Thoracic aorta (tissue), 2 donors: ENCODE results near the gene CRYBG2. TPM values are rescaled to one million over a fixed set of nuclear protein-coding genes. Genes with fewer than 3 reads are reported as not detected.

Source experiments
- ATAC-seq: fragments of 150-250 bp; one replicate; pipeline ENCODE4 v1.8.0; 2017; ENCODE audit warnings: low read depth; ENCODE audit not compliant: insufficient number of reproducible peaks, low FRiP score
- DNase-seq: peaks from one replicate; pipeline ENCODE4 v3.0.0-alpha.2; 2020; ENCODE audit warnings: low spot score
- H3K27ac ChIP-seq, 2 donors: fragments of 200-600 bp; sonication (generic); 1 replicate in 1 of 2; 2 replicates in 1 of 2; pipeline ENCODE4 v1.5.1; 2016; ENCODE audit warnings: mild to moderate bottlenecking in 2 of 2, moderate library complexity in 2 of 2
- H3K27me3 ChIP-seq: fragments of 200-600 bp; sonication (generic); replicated peaks from 2 replicates; pipeline ENCODE4 v1.6.0; 2016; ENCODE audit warnings: mild to moderate bottlenecking; ENCODE audit not compliant: insufficient read depth
- H3K36me3 ChIP-seq: fragments of 200-600 bp; sonication (generic); one replicate; pipeline ENCODE4 v1.5.1; 2016
- H3K4me1 ChIP-seq, 2 donors: fragments of 200-600 bp; sonication (generic); 1 replicate in 1 of 2; 2 replicates in 1 of 2; pipeline versions ENCODE4 v1.5.1 to v1.6.0; 2016; ENCODE audit warnings: low read depth in 2 of 2, mild to moderate bottlenecking in 1 of 2; ENCODE audit not compliant: control insufficient read depth in 1 of 2
- H3K4me3 ChIP-seq: fragments of 200-600 bp; sonication (generic); 2 replicates; pipeline ENCODE4 v1.5.1; 2016; ENCODE audit warnings: mild to moderate bottlenecking
- H3K9me3 ChIP-seq: fragments of 200-600 bp; sonication (generic); 2 replicates; pipeline ENCODE4 v1.5.1; 2016
- total RNA-seq, 2 donors: library from RNA; depleted of rRNA; stranded (reverse); fragments of >200 nt; gene quantifications; one replicate each; pipeline versions ENCODE4 v1.1.0 to v1.2.3, GENCODE V29; 2016
- TF ChIP-seq, protein P1 (sequence below): fragments of 200-600 bp; sonication (generic); IDR thresholded peaks from one replicate; pipeline ENCODE4 v1.5.1; 2019; ENCODE audit warnings: antibody characterized with exemption

Gene CRYBG2
- total RNA-seq, 2 donors from 2014 or later = not detected

DNA sequence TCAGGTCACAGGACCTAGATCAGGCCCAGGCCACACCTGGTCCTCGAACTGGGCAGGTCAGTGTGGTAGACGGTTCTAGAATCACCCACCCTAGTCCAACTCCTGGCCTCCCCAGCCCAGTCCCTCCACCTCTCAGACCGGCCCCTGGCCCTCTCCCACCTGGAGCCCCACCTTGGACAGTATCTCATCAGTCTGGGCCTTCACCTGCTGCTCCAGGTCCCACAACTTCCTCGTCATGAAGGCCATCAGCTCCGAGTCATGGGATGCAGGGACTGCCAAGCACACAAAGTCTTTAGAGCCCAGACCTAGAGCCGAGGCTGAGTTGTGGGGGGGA lies 56.2 kb downstream of the CRYBG2 start:
- Histone ChIP-seq H3K4me1 (no peaks in the 10 kb centered on the region), H3K27me3 (no peaks in the 10 kb centered on the region), H3K9me3 (no peaks in the 10 kb centered on the region), H3K27ac (no peak overlapping the region), H3K4me3 (no peak overlapping the region), H3K36me3 (peaks cover 2% of the 10 kb centered on the region)
- TF ChIP-seq, protein P1, sequence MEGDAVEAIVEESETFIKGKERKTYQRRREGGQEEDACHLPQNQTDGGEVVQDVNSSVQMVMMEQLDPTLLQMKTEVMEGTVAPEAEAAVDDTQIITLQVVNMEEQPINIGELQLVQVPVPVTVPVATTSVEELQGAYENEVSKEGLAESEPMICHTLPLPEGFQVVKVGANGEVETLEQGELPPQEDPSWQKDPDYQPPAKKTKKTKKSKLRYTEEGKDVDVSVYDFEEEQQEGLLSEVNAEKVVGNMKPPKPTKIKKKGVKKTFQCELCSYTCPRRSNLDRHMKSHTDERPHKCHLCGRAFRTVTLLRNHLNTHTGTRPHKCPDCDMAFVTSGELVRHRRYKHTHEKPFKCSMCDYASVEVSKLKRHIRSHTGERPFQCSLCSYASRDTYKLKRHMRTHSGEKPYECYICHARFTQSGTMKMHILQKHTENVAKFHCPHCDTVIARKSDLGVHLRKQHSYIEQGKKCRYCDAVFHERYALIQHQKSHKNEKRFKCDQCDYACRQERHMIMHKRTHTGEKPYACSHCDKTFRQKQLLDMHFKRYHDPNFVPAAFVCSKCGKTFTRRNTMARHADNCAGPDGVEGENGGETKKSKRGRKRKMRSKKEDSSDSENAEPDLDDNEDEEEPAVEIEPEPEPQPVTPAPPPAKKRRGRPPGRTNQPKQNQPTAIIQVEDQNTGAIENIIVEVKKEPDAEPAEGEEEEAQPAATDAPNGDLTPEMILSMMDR = no peak
- ATAC-seq (no peak), DNase-seq (no peak)

DNA sequence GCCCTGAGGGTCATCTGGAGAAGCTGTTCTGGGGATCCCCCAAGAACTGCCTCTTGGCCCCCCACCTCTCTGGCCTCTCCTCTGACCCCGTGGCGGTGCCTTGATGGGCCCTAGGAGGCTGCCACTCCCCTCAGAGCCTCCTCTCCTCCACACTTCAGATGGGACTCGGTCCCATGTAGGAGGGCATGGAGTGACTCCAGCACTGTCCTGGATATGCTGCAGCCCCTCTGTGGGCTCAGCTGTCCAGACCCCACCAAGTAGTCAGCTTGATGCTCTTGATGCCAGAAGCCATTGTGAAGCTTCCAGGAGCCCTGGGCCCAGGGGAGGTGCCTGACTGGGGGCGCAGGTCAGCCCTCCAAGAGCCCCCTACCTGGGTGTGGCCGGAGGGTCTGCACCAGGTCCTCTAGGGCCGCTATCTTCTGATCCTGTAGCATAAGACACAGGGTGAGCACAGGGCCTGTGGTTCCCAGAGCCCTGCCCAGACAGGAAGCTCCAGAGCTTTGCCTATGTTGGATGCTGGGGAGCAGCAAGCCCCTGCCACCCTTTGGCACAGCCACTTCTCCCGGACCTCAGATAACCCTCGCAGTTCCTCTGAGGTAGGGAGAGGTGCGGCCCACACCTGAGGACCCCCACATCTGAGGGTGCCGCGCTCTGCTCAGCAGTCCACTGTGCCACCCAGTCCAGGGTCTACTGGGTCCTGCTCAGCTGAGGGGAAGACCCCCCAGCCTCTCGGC lies 56.7 kb downstream of the CRYBG2 start:
- H3K27me3 ChIP-seq = no peaks in the 10 kb centered on the region
- H3K36me3 ChIP-seq = peaks cover 2% of the 10 kb centered on the region
- H3K9me3 ChIP-seq = no peaks in the 10 kb centered on the region
- DNase-seq = no peak
- TF ChIP-seq, protein P1 = no peak
- H3K4me3 ChIP-seq = no peak overlapping the region
- no peak for ATAC-seq
- no peak overlapping the region for H3K27ac ChIP-seq
- no peaks in the 10 kb centered on the region for H3K4me1 ChIP-seq

DNA sequence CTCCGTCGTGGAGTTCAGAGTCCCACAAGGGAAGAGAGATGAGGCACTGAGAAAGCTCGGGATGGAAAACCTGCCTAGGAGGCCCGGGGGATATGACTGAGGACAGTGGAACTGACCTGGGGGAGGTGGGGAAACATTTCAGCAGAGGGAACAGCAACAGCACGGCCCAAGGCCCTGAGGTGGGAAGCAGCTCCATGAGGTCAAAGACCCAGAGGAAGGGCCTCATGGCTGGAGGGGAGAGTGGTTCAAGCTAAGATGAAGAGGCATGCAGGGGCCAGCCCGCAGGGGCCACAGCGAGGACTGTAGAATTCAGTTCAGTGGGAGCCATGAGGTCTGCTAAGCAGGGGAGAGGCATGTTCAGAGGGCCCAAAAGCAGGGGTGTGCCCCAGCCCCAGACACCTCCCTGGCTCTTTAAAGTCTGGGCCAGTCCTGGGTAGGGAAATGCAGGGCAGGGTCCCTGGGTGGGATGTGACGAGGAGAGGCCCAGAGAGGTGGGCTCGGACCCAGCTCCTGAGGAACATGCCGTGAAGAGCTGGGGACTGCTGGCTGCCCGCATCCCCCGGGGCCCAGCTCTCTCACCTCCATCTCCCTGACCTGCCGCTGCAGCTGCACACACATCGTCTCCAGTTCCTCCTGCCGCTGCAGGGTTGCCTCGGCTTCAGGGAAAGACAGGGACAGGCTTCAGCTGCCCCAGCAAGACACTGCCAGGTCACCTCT lies 57.4 kb downstream of the CRYBG2 start:
- no peak overlapping the region for H3K27ac ChIP-seq
- TF ChIP-seq, protein P1 = no peak
- no peak overlapping the region for H3K4me3 ChIP-seq
- H3K4me1 ChIP-seq = no peaks in the 10 kb centered on the region
- H3K36me3 ChIP-seq = peaks cover 2% of the 10 kb centered on the region
- DNase-seq (no peak), ATAC-seq (no peak)
- no peaks in the 10 kb centered on the region for H3K9me3 ChIP-seq
- H3K27me3 ChIP-seq = no peaks in the 10 kb centered on the region

DNA sequence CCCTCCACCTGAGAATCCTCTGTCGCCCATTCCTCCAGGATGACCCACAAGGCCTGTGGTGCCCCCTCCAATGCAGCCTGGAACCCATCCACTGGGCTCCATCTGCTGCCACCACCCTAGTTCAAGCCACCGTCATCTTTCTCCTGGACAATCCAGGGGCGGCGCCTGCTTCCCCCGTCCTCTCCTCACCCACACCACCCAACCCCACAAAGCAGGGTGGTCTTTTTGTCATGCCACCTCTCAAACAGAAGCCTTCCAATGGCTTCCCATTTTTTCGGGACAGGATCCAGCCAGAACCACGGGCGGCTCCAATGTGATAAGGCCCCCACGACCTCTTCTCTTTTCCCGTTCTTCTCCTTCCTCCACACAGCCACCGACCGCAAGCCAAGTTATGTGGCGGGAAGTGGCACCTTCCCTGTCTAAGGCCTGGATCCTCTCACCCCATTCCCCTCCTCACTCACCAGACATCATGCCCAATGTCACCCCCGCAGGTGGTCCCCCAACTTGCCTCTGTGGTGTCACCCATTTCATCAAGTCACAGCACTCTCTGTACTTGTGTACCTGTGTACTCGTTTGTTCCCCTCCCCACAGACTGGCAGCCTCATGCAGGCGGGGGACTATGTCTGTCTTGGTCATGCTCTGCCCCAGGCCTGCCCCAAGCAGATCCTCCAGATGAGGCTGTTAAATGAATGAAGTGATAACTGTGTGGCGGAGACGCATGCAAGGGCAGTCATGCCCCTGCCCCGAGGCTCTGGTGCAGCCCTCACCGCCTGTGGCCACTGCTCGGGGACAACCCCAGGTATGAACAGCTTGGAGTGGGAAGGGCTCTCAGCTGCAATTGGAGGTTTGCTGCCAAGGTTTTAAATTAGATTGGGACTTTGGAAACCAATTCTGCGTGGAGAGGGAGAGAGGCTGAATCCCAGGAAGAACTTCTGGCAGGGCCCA lies 58.5 kb downstream of the CRYBG2 start:
- ATAC-seq = no peak
- Histone ChIP-seq H3K36me3 (no peaks in the 10 kb centered on the region), H3K4me1 (no peaks in the 10 kb centered on the region), H3K27ac (no peak overlapping the region), H3K9me3 (no peaks in the 10 kb centered on the region), H3K4me3 (no peak overlapping the region), H3K27me3 (no peaks in the 10 kb centered on the region)
- TF ChIP-seq, protein P1 = no peak
- no peak for DNase-seq
